Astrocyte of the spinal cord (primary cell): ENCODE measurements around the gene MGA.

ENCODE experiments used
- DNase-seq: peaks from one replicate; pipeline ENCODE4 v3.0.0; 2011; ENCODE audit warnings: low read depth, low spot score
- H3K4me3 ChIP-seq: 2 replicates; pipeline ENCODE4 v1.5.1; 2011; ENCODE audit warnings: low read depth, mild to moderate bottlenecking, low read length, moderate library complexity
- CTCF ChIP-seq: IDR thresholded peaks from 2 replicates; pipeline ENCODE4 v1.5.1; 2012; ENCODE audit warnings: low read depth, mild to moderate bottlenecking, low read length, inconsistent platforms
- in situ Hi-C: cut with HindIII; loops from 2 replicates; pipeline ENCODE4 v1.10.0; 2017; ENCODE audit warnings: low sequenced_read_pairs

Gene MGA

GRCh38 chr15:41797201-41797944, 137.2 kb downstream of the MGA start:
- no peak for TF ChIP-seq CTCF
- no peak overlapping the region for H3K4me3 ChIP-seq
- no peak for DNase-seq
- in situ Hi-C loops: no loop called here

- in situ Hi-C loops: no loop called here
- no peak for DNase-seq
- TF ChIP-seq CTCF: no peak
- H3K4me3 ChIP-seq: no peak overlapping the region
These were observed 138.6 kb downstream of the MGA start for GRCh38 chr15:41798607-41799487.

- TF ChIP-seq CTCF: no peak
- in situ Hi-C loops: no loop called here
- H3K4me3 ChIP-seq: no peak overlapping the region
- no peak for DNase-seq
These were observed 139.2 kb downstream of the MGA start for GRCh38 chr15:41799488-41799805.

- no peak for DNase-seq
- in situ Hi-C loops: no loop called here
- no peak overlapping the region for H3K4me3 ChIP-seq
- no peak for TF ChIP-seq CTCF
These were observed 141.0 kb downstream of the MGA start for GRCh38 chr15:41801185-41801584.

- no peak for TF ChIP-seq CTCF
- in situ Hi-C loops: no loop called here
- H3K4me3 ChIP-seq: no peak overlapping the region
- peak; percentile 50 for DNase-seq
These were observed 141.7 kb downstream of the MGA start for GRCh38 chr15:41801850-41802455.

- no peak for DNase-seq
- no peak overlapping the region for H3K4me3 ChIP-seq
- TF ChIP-seq CTCF: no peak
- in situ Hi-C loops: no loop called here
These were observed 144.2 kb downstream of the MGA start for GRCh38 chr15:41804361-41804760.
